Breast epithelium (tissue), 4 donors: ENCODE results near the gene KRT26. TPM values are rescaled to one million over a fixed set of nuclear protein-coding genes. Genes with fewer than 3 reads are reported as not detected.
"Not testable (repeated sequence)": the region's sequence is repeated elsewhere in the genome, so short reads cannot be mapped to it uniquely, and the experiment has no call there.

Source experiments
- DNase-seq, 2 donors: peaks; one replicate each; pipeline ENCODE4 v3.0.0-alpha.2; 2019; ENCODE audit warnings: low spot score in 2 of 2
- H3K27ac ChIP-seq, 2 donors: fragments of 200-600 bp; sonication (generic) in 1 of 2; one replicate each; pipeline ENCODE4 v1.5.1; 2016 to 2019; ENCODE audit warnings: mild to moderate bottlenecking in 1 of 2
- H3K27me3 ChIP-seq, 2 donors: fragments of 200-600 bp; sonication (generic) in 1 of 2; one replicate each; pipeline versions ENCODE4 v1.5.1 to v1.6.0; 2017 to 2019; ENCODE audit warnings: control low read depth in 1 of 2, mild to moderate bottlenecking in 1 of 2
- H3K36me3 ChIP-seq: fragments of 200-600 bp; one replicate; pipeline ENCODE4 v1.5.1; 2019
- H3K4me1 ChIP-seq, 2 donors: fragments of 200-600 bp; sonication (generic); one replicate each; pipeline ENCODE4 v1.5.1; 2016 to 2019; ENCODE audit warnings: control low read depth in 1 of 2
- H3K4me3 ChIP-seq, 3 donors: fragments of 200-600 bp; sonication (generic); 1 replicate in 2 of 3; 2 replicates in 1 of 3; pipeline ENCODE4 v1.5.1; 2016 to 2019; ENCODE audit warnings: mild to moderate bottlenecking in 3 of 3, moderate library complexity in 2 of 3
- H3K9me3 ChIP-seq, 2 donors: fragments of 200-600 bp; sonication (generic) in 1 of 2; one replicate each; pipeline ENCODE4 v1.5.1; 2016 to 2019; ENCODE audit warnings: control low read depth in 1 of 2
- POLR2A ChIP-seq: fragments of 450-650 bp; IDR thresholded peaks from one replicate; pipeline ENCODE4 v1.6.1; 2016; ENCODE audit warnings: antibody characterized with exemption, mild to moderate bottlenecking, moderate library complexity
- POLR2AphosphoS5 ChIP-seq, 3 donors: sonication (generic); formaldehyde crosslinking; IDR thresholded peaks; one replicate each; pipeline ENCODE4 v1.6.1; 2017; ENCODE audit warnings: antibody characterized with exemption in 3 of 3
- intact Hi-C: fragments of 100-400 bp; cut with DNase I; formaldehyde crosslinking; loops from one replicate; pipeline ENCODE4 v1.15.1; 2023; ENCODE audit warnings: low total_unique reads
- total RNA-seq, 3 donors: library from RNA; depleted of rRNA; stranded (reverse); fragments of >200 nt; gene quantifications; one replicate each; pipeline ENCODE4 v1.1.0, GENCODE V29; 2016
- TF ChIP-seq, protein P1 (sequence below), 3 donors: fragments of 450-650 bp; IDR thresholded peaks; one replicate each; pipeline ENCODE4 v1.5.1; 2016 to 2017; ENCODE audit warnings: antibody characterized with exemption in 3 of 3, mild to moderate bottlenecking in 3 of 3, moderate library complexity in 3 of 3

The KRT26 gene
- total RNA-seq, 3 donors from 2014 or later: not detected

DNA sequence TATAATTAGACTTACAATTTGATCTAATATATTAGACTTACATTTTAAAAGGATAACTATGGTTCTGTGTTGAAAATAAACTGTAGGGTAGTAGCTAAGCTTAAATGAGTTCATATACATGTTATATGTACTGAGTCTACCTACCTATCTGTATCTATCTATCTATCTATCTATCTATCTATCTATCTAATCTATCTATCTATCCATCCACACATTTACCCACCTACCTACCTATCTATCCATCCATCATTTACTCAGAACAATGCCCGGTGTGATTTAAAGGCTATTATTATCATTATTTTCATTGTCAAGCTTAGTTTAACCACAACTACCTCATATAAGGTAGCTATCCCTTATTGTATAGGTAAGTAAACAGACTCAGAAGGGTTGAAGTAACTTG, 43.4 kb upstream of the KRT26 start:
- H3K4me3 ChIP-seq: no peak overlapping the region
- intact Hi-C loops: no loop called here
- TF ChIP-seq, protein P1, sequence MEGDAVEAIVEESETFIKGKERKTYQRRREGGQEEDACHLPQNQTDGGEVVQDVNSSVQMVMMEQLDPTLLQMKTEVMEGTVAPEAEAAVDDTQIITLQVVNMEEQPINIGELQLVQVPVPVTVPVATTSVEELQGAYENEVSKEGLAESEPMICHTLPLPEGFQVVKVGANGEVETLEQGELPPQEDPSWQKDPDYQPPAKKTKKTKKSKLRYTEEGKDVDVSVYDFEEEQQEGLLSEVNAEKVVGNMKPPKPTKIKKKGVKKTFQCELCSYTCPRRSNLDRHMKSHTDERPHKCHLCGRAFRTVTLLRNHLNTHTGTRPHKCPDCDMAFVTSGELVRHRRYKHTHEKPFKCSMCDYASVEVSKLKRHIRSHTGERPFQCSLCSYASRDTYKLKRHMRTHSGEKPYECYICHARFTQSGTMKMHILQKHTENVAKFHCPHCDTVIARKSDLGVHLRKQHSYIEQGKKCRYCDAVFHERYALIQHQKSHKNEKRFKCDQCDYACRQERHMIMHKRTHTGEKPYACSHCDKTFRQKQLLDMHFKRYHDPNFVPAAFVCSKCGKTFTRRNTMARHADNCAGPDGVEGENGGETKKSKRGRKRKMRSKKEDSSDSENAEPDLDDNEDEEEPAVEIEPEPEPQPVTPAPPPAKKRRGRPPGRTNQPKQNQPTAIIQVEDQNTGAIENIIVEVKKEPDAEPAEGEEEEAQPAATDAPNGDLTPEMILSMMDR (IDR thresholded peaks at IDR 0.05): no peak
- no peak for TF ChIP-seq POLR2AphosphoS5 (IDR thresholded peaks at IDR 0.05)
- TF ChIP-seq POLR2A: no peak
- H3K27ac ChIP-seq: no peak overlapping the region
- no peaks in the 10 kb centered on the region for H3K9me3 ChIP-seq
- no peaks in the 10 kb centered on the region for H3K36me3 ChIP-seq
- no peak for DNase-seq
- H3K4me1 ChIP-seq: no peaks in the 10 kb centered on the region
- peaks cover 0 to 13% of the 10 kb centered on the region in 2 donors for H3K27me3 ChIP-seq

DNA sequence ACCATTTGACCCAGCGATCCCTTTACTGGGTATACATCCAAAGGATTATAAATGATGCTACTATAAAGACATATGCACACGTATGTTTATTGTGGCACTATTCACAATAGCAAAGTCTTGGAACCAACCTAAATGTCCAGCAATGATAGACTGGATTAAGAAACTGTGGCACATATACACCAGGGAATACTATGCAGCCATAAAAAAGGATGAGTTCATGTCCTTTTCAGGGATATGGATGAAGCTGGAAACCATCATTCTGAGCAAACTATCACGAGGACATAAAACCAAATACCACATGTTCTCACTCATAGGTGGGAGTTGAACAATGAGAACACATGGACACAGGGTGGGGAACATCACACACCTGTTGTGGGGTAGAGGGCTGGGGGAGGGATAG, 42.7 kb upstream of the KRT26 start:
- peaks cover 0 to 21% of the 10 kb centered on the region in 2 donors for H3K27me3 ChIP-seq
- intact Hi-C loops, H3K9me3 ChIP-seq, H3K4me1 ChIP-seq, H3K4me3 ChIP-seq, DNase-seq, H3K27ac ChIP-seq, H3K36me3 ChIP-seq: not testable (repeated sequence)

DNA sequence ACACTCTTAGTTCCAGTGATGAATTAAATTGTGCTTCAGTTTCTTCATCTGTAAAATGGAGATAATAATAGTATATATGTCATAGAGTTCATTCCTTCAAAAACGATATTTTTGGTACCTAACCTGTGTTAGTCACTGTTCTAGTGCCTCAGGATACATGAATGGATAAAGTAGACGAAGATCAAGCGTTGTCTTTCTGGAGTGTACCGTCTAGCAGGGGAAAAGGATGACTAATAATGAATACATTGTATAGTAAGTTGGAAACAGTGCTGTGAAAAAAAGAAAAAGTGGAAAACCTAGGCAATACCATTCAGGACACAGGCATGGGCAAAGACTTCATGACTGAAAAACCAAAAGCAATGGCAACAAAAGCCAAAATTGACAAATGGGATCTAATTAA, 41.8 kb upstream of the KRT26 start:
- intact Hi-C loops: no loop called here
- Histone ChIP-seq H3K4me1 (no peaks in the 10 kb centered on the region), H3K9me3 (no peaks in the 10 kb centered on the region), H3K27ac (no peak overlapping the region), H3K36me3 (no peaks in the 10 kb centered on the region), H3K4me3 (no peak overlapping the region), H3K27me3 (peaks cover 0 to 27% of the 10 kb centered on the region in 2 donors)
- no peak for DNase-seq
- TF ChIP-seq, protein P1 (IDR thresholded peaks at IDR 0.05): no peak
- TF ChIP-seq POLR2A (no peak), POLR2AphosphoS5 (IDR thresholded peaks at IDR 0.05) (no peak)

DNA sequence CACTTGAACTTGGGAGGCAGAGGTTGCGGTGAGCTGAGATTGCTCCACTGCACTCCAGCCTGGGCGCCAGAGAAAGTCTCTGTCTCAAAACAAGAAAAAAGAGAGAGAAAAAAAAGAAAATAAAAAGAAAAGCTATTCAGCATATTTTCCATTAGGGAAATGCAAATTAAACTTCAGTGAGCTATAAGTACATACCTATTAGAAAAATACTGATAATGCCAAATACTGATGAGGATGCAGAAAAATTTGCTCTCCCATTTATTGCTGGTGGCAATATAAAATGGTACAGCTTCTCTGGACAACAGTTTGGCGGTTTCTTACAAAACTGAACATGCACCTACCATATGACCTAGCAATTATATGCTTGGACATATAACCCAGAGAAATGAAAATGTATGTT, 40.6 kb upstream of the KRT26 start:
- Histone ChIP-seq H3K27me3 (peaks cover 0 to 35% of the 10 kb centered on the region in 2 donors), H3K4me1 (no peaks in the 10 kb centered on the region), H3K4me3 (no peak overlapping the region), H3K36me3 (no peaks in the 10 kb centered on the region), H3K27ac (no peak overlapping the region), H3K9me3 (no peaks in the 10 kb centered on the region)
- no peak for TF ChIP-seq POLR2A
- TF ChIP-seq, protein P1 (IDR thresholded peaks at IDR 0.05): no peak
- TF ChIP-seq POLR2AphosphoS5 (IDR thresholded peaks at IDR 0.05): no peak
- DNase-seq: no peak
- intact Hi-C loops: no loop called here

DNA sequence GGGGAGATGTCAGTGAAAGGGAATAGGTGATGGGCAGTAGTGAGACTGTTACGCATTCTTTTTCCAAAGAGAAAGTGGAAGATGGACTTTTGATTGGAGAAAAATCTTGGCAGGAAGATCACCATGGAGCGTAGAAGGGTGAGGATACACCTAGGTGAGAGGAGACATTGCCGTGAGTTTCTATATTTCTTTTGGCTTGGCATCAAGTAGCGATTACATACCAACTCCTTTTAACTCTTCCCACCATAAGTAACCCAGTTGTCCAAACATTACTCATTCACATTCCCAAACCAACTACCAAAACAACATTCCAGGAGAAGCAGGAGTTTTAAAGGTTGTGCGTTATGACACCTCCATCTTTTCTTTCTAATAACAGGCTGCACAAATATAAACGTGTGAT, 38.5 kb upstream of the KRT26 start:
- H3K27ac ChIP-seq: no peak overlapping the region
- H3K27me3 ChIP-seq: peaks cover 0 to 35% of the 10 kb centered on the region in 2 donors
- no peak for DNase-seq
- no peaks in the 10 kb centered on the region for H3K4me1 ChIP-seq
- TF ChIP-seq POLR2A: no peak
- no peak for TF ChIP-seq POLR2AphosphoS5 (IDR thresholded peaks at IDR 0.05)
- TF ChIP-seq, protein P1 (IDR thresholded peaks at IDR 0.05): no peak
- no peaks in the 10 kb centered on the region for H3K9me3 ChIP-seq
- no peak overlapping the region for H3K4me3 ChIP-seq
- intact Hi-C loops: no loop called here
- H3K36me3 ChIP-seq: no peaks in the 10 kb centered on the region
